Fibroblast of upper back skin (primary cell): ENCODE results near the gene SLC6A6.

Experiments used
- DNase-seq: peaks from one replicate; pipeline ENCODE4 v3.0.0-alpha.2; 2013

Gene SLC6A6

DNA sequence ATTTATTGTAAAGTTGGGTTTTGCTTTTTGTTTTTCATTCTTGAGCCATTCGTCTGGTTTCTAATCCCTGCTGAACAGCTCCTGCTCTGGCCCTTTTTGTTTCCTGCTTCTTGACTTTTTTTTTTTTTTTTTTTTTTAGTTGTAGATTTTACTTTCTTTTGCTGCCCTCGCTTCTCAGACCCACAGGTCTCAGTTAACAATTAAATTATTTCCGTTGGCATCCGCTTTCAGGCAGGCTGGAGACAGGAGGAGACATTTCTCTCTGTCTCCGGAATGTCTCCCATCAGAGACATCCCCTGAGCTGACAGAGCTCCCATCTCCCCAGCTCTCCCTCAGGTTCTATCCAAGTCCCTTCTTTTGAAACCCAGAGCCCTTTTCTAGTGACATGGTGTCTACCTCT, 68.6 kb downstream of the SLC6A6 start:
- DNase-seq: no peak

DNA sequence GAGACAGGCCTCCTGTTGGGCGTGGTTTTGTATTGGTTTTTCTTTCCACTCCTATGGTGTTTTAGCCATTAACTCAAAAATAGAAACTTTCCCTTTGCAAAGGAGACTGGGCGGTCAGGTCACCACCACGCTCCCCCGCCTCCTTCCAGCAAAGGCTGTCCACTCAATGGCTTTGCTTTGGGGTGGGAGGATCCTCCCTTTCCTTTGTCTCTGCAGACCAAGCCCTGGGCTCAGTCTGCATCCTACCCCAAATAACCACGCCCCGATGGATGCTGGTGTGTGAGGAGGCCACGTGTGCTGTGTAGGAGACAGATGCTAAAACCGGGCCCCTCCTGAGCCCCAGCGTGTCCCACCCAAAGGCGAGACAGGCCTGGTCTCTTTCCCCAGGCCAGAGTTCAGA, 69.3 kb downstream of the SLC6A6 start:
- no peak for DNase-seq

DNA sequence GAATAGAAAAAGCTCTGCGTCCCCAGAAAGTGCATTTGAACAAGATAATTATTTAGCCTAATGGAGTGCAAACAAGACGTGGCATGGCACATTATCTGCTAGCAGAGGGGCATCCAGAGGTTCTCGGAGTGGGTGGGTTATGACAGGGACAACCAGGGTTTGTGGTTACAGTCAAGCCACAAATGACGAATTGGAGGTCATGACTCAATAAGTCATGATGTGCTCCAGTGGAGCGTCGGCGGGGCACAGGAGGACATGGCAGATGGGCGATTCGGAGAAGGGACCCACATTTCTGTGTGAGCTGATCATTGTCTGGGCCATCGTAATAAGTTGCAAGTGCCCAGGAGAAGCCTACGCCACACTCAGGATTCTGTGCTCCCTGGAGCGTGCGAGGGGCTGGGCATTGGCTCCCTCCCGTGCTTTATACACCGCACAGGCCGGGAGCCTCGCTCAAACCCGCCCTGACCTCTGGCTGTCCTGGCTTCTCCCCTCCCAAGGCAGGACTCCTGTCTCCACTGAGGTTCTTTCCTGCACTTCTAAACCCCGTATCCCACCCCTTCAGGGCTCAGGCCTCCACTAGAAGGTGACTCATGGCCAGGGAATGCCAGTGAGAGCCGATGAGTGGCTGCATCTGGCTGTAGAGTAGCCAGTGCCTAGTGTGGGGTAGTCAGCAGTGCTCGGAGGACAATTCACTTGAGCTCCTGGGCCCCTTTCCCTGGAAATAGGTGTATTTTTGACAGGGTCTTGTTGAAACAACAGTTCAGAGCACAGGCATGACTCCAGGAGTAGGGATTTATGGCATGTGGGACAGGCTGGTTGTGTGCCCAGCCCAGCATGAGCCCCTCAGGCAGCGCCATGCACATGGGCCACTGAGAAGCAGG, 70.3 kb downstream of the SLC6A6 start:
- peak; percentile 92 for DNase-seq

- no peak for DNase-seq
Measured at GRCh38 chr3:14473411-14473891, 71.0 kb downstream of the SLC6A6 start.

DNA sequence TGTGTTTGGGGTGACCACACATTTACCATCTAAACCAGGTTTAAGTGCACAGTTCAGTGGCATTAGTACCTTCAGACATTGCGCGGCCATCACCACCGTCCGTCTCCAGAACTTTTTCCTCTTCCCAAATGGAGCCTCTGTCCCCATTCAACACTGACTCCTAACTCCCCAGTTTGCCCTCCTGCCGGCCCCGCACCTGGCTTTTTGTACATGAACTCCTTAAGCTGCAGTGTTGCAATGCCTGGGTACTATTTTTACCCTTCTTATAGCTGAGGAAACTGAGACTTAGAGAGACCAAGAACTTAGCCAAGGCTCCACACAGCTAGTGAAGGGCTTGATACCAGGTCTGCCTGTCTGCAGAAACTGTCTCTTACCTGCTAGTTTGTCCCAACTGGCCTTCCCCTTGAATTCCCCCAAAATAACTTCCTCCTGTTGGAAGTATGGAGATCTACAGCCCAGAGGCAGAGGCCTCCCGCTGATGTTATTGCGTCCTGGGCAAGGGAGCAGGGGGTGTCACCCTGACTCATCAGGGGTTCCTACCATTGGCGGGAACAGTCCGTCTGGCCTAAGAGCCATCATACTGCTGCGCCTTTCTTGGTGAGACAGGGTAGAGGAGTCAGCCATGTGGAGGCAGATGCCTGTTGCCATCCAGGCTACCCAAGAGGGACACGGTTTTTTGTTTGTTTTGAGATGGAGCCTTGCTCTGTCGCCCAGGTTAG, 72.1 kb downstream of the SLC6A6 start:
- DNase-seq: no peak

DNA sequence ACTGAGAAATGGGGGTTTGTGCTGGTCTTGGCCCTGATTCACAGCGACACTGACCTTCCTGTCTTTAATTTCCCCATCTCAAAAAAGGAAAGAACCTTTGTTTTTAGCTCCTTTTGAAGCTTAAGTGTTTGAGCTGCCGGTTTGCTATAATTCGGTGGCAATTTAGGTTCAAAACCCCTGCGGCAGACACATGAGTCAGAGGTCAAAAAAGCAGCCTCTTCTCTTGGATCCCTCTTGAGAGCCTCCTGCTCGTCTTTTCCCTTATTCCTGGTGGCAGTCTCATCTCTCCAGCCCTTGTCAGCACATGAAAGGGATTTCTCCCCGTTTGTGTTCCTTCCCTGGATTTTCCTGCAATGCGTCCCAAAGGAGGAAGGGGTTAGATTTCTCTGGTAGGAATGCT, 73.2 kb downstream of the SLC6A6 start:
- no peak for DNase-seq

DNA sequence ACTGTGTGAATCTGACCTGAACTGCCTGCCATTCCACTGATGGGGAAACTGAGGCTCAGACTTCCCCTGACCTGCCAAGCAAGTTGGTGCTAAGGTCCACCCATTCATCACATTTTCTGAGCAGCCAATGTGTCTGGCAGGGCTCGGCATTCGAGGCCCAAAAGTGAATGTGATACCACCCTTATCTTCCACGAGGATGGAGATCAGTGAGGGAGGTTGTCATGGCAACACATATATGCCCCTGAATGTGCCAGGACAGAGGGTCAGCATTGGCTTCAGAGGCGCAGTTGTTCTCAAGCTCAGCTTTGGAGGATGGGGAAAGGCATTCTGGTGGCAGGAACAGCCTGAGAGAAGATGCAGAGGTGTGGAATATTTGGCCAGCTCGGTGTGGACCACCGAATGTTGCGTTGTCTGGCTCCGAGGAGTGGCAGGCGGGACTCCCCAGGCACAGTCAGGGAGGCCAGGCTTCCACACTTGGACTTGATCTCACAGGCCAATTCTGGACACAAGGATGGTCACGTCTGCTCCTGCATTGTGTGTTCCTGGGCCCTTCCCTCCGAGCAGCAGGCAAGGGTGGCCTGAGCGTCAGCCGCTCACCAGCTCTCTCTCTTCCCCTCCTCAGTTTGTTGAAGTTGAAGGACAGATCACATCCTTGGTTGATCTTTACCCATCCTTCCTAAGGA, 74.3 kb downstream of the SLC6A6 start:
- no peak for DNase-seq

- DNase-seq: no peak
Measured at GRCh38 chr3:14477311-14477935, 75.0 kb downstream of the SLC6A6 start.

DNA sequence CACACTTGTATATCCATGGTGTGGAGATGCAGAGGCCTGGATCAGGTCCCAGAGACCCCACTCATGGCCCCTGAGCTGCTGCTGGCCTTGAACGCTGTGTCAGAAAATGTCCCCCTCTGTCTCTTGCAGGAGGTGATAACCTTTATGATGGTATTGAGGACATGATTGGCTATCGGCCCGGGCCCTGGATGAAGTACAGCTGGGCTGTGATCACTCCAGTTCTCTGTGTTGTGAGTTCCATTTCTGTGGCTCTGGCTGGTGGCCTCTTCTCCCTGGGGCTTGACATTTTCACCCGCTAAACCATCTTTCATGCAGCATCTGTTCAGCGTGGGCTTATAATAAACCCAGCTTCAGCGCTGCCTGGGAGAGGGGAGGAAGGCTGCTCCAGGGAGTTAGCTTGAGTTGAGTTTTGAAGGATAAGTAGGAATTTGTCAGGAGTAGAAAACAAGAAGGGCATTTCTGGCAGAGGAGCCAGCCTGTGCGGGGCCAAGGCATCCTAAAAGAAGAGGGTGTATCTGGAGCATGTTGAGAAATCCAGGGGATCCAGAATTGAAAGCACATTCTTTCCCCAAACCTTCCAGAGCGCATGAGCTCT, 76.6 kb downstream of the SLC6A6 start:
- DNase-seq: no peak

DNA sequence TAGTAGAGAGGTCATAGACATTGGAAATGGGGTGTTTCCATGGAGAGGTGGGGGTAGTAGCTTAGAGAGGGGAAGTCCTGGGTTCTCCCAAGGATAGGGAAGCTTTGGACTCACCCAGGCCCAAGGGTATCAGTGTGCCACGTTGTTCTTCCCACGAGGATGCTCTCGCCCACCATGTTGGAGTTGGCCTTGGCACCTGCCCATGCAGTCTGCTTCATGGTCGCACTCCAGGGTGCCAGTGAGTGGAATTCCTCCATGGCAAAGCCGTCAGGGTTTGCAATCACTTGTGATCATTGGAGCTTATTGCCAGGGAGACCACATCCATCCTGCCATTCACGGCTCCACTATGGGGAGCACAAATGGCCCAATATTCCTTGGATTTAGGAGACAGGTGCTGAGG, 77.2 kb downstream of the SLC6A6 start:
- DNase-seq: no peak

- DNase-seq: peak; percentile 51
Measured at GRCh38 chr3:14480207-14481017, 78.0 kb downstream of the SLC6A6 start.

- no peak for DNase-seq
Measured at GRCh38 chr3:14481018-14481645, 78.7 kb downstream of the SLC6A6 start.

- DNase-seq: no peak
Measured at GRCh38 chr3:14481646-14482036, 79.2 kb downstream of the SLC6A6 start.

DNA sequence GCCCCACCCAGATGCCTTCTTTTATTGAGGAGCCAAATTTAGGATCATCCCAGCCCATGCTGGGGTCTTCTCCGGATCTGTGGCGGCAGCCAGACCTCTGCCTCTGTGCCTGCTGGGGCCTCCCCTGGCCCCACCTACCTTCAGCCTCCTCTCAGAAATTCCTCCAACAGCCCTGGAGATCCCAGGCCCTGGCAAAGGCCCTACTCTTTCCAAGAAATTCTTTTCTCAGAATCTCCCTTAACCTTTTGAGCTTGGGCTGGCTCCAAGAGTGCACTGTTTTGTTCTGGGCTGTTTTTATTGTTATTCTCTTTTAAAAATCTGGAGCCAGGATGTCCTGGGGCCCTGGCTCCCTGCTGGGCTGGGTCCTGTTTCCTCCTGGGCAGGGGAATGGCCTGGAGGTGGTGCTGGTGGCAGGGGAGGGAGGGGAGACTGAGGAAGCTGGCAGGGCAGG, 79.9 kb downstream of the SLC6A6 start:
- DNase-seq: no peak

- no peak for DNase-seq
Measured at GRCh38 chr3:14483286-14483685, 80.9 kb downstream of the SLC6A6 start.

DNA sequence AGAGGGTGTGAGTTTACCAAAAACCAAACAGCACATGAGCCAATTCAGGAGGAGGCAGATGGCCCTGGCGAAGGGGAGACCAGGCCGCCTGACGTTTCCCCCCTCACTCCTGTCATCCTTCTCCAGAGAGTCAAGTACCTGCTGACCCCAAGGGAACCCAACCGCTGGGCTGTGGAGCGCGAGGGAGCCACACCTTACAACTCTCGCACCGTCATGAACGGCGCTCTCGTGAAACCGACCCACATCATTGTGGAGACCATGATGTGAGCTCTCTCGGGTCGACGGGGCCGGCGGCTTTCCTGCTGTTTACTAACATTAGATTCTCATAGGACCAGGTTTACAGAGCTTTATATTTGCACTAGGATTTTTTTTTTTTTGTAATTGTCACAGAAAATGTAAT, 82.3 kb downstream of the SLC6A6 start:
- no peak for DNase-seq

GRCh38 chr3:14485981-14486380, 83.6 kb downstream of the SLC6A6 start:
- no peak for DNase-seq

DNA sequence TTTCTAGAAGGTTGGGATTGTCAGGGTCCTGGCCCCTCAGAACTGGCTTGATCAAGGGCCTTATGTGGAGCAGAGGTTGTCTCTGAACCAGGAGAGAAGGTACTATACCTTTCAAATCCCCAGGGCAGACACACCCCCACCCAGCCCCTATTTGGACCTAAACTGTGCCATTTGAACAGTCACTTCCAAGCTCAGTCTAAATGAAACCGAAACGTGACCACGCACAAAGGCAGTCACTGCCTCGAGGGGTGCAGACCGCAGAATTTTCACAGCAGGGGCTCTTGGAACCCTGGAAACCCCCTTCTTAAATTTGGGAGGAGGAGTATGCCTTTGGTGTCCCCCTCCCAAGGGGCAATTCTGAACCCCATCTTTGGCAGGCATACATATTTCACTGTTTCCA, 84.1 kb downstream of the SLC6A6 start:
- no peak for DNase-seq

- no peak for DNase-seq
Measured at GRCh38 chr3:14487086-14487485, 84.7 kb downstream of the SLC6A6 start.

- DNase-seq: no peak
Measured at GRCh38 chr3:14487821-14488220, 85.4 kb downstream of the SLC6A6 start.
